ENCODE results near the gene PRICKLE1. TPM values are rescaled to one million over a fixed set of nuclear protein-coding genes. Genes with fewer than 3 reads are reported as not detected.

PRICKLE1 gene
- total and polyA plus RNA-seq, 2 donors (not counting 3 experiments of a cell fraction or from before 2014, with no cell fraction given), result 34.3 to 86.0 TPM

GRCh38 chr12:42458575-42458974, 131.0 kb downstream of the PRICKLE1 start:
- ChIA-PET POLR2A (no interaction called here), CTCF (no interaction called here)
- BruUV-seq (replicated peaks), result no TSS peak
- Histone ChIP-seq H3K36me3 (ENCODE audit: control insufficient read depth in 2 of 2, extremely low read depth in 1 of 2, insufficient read depth in 2 of 2, low read length in 2 of 2) (peaks cover 21 to 30% of the 10 kb centered on the region in 2 experiments), H3K9me3 (replicated peaks; ENCODE audit: control insufficient read depth, insufficient read depth, low read length) (no peaks in the 10 kb centered on the region), H4K20me1 (replicated peaks; ENCODE audit: control insufficient read depth, extremely low read depth, insufficient read depth, low read length) (no peaks in the 10 kb centered on the region), H3K4me3 (replicated peaks in 1 of 3; ENCODE audit: insufficient read depth in 1 of 3, low read depth in 1 of 3, low read length in 3 of 3) (no peak overlapping the region), H2AFZ (ENCODE audit: low read depth, low read length) (no peak overlapping the region), H3K27ac (ENCODE audit: insufficient read depth, low read depth, low read length) (no peak overlapping the region), H3K9ac (replicated peaks; ENCODE audit: extremely low read depth, insufficient read depth, low read length) (no peak overlapping the region), H3K9me1 (replicated peaks; ENCODE audit: control insufficient read depth, extremely low read depth, insufficient read depth, low read length) (no peaks in the 10 kb centered on the region), H3K79me2 (ENCODE audit: control insufficient read depth, insufficient read depth, low read length) (peaks cover 17% of the 10 kb centered on the region), H3K4me2 (ENCODE audit: insufficient read depth, low read length) (no peak overlapping the region), H3K4me1 (ENCODE audit: control insufficient read depth, extremely low read depth, insufficient read depth, low read length) (peaks cover 9% of the 10 kb centered on the region), H3K27me3 (ENCODE audit: control insufficient read depth in 2 of 2, insufficient read depth in 2 of 2, low read length in 2 of 2) (no peaks in the 10 kb centered on the region)
- dilution Hi-C loops (cut with MboI; ENCODE audit: extremely low pct_ligation_motif_present, low sequenced_read_pairs) (no loop called here), intact Hi-C loops (cut with micrococcal nuclease) (no loop called here)
- FAIRE-seq (no peak), DNase-seq (ENCODE audit: low read depth, low spot score) (no peak)
- TF ChIP-seq EZH2 (IDR thresholded peaks at IDR 0.05; ENCODE audit: borderline replicate concordance, low read depth, low read length, severe bottlenecking), result no peak
- no peak for TF ChIP-seq JUN (IDR thresholded peaks at IDR 0.05; ENCODE audit: borderline replicate concordance, insufficient read depth, insufficient read length, low read depth)
- TF ChIP-seq MYC (IDR thresholded peaks at IDR 0.05; ENCODE audit: low read depth, low read length), result no peak
- no peak for TF ChIP-seq GATA2 (IDR thresholded peaks at IDR 0.05; ENCODE audit: insufficient read depth, insufficient read length, low read depth, low read length)
- TF ChIP-seq, protein P1, sequence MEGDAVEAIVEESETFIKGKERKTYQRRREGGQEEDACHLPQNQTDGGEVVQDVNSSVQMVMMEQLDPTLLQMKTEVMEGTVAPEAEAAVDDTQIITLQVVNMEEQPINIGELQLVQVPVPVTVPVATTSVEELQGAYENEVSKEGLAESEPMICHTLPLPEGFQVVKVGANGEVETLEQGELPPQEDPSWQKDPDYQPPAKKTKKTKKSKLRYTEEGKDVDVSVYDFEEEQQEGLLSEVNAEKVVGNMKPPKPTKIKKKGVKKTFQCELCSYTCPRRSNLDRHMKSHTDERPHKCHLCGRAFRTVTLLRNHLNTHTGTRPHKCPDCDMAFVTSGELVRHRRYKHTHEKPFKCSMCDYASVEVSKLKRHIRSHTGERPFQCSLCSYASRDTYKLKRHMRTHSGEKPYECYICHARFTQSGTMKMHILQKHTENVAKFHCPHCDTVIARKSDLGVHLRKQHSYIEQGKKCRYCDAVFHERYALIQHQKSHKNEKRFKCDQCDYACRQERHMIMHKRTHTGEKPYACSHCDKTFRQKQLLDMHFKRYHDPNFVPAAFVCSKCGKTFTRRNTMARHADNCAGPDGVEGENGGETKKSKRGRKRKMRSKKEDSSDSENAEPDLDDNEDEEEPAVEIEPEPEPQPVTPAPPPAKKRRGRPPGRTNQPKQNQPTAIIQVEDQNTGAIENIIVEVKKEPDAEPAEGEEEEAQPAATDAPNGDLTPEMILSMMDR (IDR thresholded peaks at IDR 0.05; ENCODE audit: extremely low read depth in 1 of 2, insufficient read depth in 1 of 2, low read depth in 1 of 2, low read length in 2 of 2), result no peak
- no peak for TF ChIP-seq FOS (IDR thresholded peaks at IDR 0.05; ENCODE audit: borderline replicate concordance, insufficient read depth, low read length)
- no peak for TF ChIP-seq POLR2AphosphoS5 (IDR thresholded peaks at IDR 0.05; ENCODE audit: insufficient read depth, low read depth, low read length)
- TF ChIP-seq POLR2A (IDR thresholded peaks at IDR 0.05; ENCODE audit: low read depth, low read length), result no peak
- TF ChIP-seq MAX (IDR thresholded peaks at IDR 0.05; ENCODE audit: insufficient read depth, insufficient read length), result no peak

All from endothelial cell of umbilical vein (primary cell).